GM19397 (cell line): ENCODE measurements around the gene DDIT4.
"Not testable (repeated sequence)": the region's sequence is repeated elsewhere in the genome, so short reads cannot be mapped to it uniquely, and the experiment has no call there.

ENCODE experiments used
- ATAC-seq: cut with Tn5 transposase; IDR thresholded peaks from one replicate; pipeline ENCODE4 v1.9.1; 2021; ENCODE audit warnings: mild to moderate bottlenecking, moderate library complexity; ENCODE audit not compliant: unreplicated experiment

DDIT4 gene

GRCh38 chr10:72273410-72274212, at the start of gene DDIT4:
DDIT4 (plus strand) TSS chr10:72273924; CDS start chr10:72274217, 293 bp downstream.
- ATAC-seq: peak; percentile 86

- ATAC-seq: not testable (repeated sequence)
Observed at GRCh38 chr10:72224191-72224590, 49.5 kb upstream of the DDIT4 start.

GRCh38 chr10:72226418-72227027, 47.2 kb upstream of the DDIT4 start:
- ATAC-seq: no peak

GRCh38 chr10:72227826-72228225, 45.9 kb upstream of the DDIT4 start:
- no peak for ATAC-seq

GRCh38 chr10:72228318-72228751, 45.4 kb upstream of the DDIT4 start:
- no peak for ATAC-seq

- no peak for ATAC-seq
Observed at GRCh38 chr10:72229261-72230251, 44.2 kb upstream of the DDIT4 start.

GRCh38 chr10:72233621-72234020, 40.1 kb upstream of the DDIT4 start:
- no peak for ATAC-seq

GRCh38 chr10:72234560-72235095, 39.1 kb upstream of the DDIT4 start:
- ATAC-seq: no peak

- no peak for ATAC-seq
Observed at GRCh38 chr10:72235544-72236279, 38.0 kb upstream of the DDIT4 start.

- no peak for ATAC-seq
Observed at GRCh38 chr10:72238392-72239175, 35.1 kb upstream of the DDIT4 start.

- no peak for ATAC-seq
Observed at GRCh38 chr10:72239409-72239808, 34.3 kb upstream of the DDIT4 start.

- no peak for ATAC-seq
Observed at GRCh38 chr10:72240371-72240770, 33.4 kb upstream of the DDIT4 start.

- ATAC-seq: no peak
Observed at GRCh38 chr10:72241691-72242252, 32.0 kb upstream of the DDIT4 start.

GRCh38 chr10:72242675-72243074, 31.0 kb upstream of the DDIT4 start:
- ATAC-seq: no peak

- ATAC-seq: no peak
Observed at GRCh38 chr10:72243822-72244437, 29.8 kb upstream of the DDIT4 start.

- no peak for ATAC-seq
Observed at GRCh38 chr10:72244573-72245038, 29.1 kb upstream of the DDIT4 start.

GRCh38 chr10:72245949-72246525, 27.7 kb upstream of the DDIT4 start:
- no peak for ATAC-seq

GRCh38 chr10:72248468-72249151, 25.1 kb upstream of the DDIT4 start:
- ATAC-seq: peak; percentile 73
